Lower lobe of right lung (tissue), 2 donors: ENCODE results near the gene ACO2. TPM values are rescaled to one million over a fixed set of nuclear protein-coding genes. Genes with fewer than 3 reads are reported as not detected.

Experiments used
- ATAC-seq, 2 donors: fragments of 200-7000 bp; cut with Tn5 transposase; one replicate each; pipeline ENCODE4 v1.9.1; 2020 to 2022; ENCODE audit warnings: mild to moderate bottlenecking in 2 of 2, moderate library complexity in 2 of 2
- DNase-seq: peaks from one replicate; pipeline ENCODE4 v3.0.0-alpha.2; 2020
- H3K27ac ChIP-seq: fragments of 200-600 bp; one replicate; pipeline ENCODE4 v1.8.0; 2022
- H3K27me3 ChIP-seq: fragments of 200-600 bp; one replicate; pipeline ENCODE4 v1.8.0; 2022; ENCODE audit warnings: low read depth
- H3K36me3 ChIP-seq: fragments of 200-600 bp; one replicate; pipeline ENCODE4 v1.8.0; 2022; ENCODE audit warnings: mild to moderate bottlenecking
- H3K4me1 ChIP-seq: fragments of 200-600 bp; one replicate; pipeline ENCODE4 v1.8.0; 2022
- H3K4me3 ChIP-seq: fragments of 200-600 bp; one replicate; pipeline ENCODE4 v1.8.0; 2022; ENCODE audit warnings: mild to moderate bottlenecking
- H3K9me3 ChIP-seq: fragments of 200-600 bp; one replicate; pipeline ENCODE4 v1.8.0; 2022
- intact Hi-C: fragments of 100-400 bp; cut with DNase I; formaldehyde crosslinking; loops from one replicate; pipeline ENCODE4 v1.11.0; 2022
- total RNA-seq: library from RNA; stranded (reverse); fragmentation: NEBNext Ultra II Directional; extraction: Animal tissue kit (Norgen Biotek cat#: 25700); gene quantifications from one replicate; pipeline ENCODE4 v1.2.1, GENCODE V29; 2021
- TF ChIP-seq, protein P1 (sequence below): fragments of 200-600 bp; IDR thresholded peaks from one replicate; pipeline ENCODE4 v1.8.0; 2022; ENCODE audit warnings: antibody characterized with exemption, mild to moderate bottlenecking
- donor health status: DM: no; HTN: yes; CAD: no; lungs with severe emphysema.

ACO2 gene
- total RNA-seq, 1 donor from 2014 or later, result 77.7 TPM

- H3K4me3 ChIP-seq, result peak overlapping the region; percentile 90
- no peaks in the 10 kb centered on the region for H3K9me3 ChIP-seq
- peaks cover 27% of the 10 kb centered on the region for H3K36me3 ChIP-seq
- H3K27ac ChIP-seq, result peak overlapping the region; percentile 98
- peak; percentile 92 for DNase-seq
- TF ChIP-seq, protein P1, sequence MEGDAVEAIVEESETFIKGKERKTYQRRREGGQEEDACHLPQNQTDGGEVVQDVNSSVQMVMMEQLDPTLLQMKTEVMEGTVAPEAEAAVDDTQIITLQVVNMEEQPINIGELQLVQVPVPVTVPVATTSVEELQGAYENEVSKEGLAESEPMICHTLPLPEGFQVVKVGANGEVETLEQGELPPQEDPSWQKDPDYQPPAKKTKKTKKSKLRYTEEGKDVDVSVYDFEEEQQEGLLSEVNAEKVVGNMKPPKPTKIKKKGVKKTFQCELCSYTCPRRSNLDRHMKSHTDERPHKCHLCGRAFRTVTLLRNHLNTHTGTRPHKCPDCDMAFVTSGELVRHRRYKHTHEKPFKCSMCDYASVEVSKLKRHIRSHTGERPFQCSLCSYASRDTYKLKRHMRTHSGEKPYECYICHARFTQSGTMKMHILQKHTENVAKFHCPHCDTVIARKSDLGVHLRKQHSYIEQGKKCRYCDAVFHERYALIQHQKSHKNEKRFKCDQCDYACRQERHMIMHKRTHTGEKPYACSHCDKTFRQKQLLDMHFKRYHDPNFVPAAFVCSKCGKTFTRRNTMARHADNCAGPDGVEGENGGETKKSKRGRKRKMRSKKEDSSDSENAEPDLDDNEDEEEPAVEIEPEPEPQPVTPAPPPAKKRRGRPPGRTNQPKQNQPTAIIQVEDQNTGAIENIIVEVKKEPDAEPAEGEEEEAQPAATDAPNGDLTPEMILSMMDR, result no peak
- H3K4me1 ChIP-seq, result peaks cover 20% of the 10 kb centered on the region
- peak; percentile 71 to 74 for ATAC-seq
- H3K27me3 ChIP-seq, result no peaks in the 10 kb centered on the region
- intact Hi-C loops, result no loop called here
Observed at GRCh38 chr22:41444360-41445128, 24.4 kb upstream of the ACO2 start.

GRCh38 chr22:41445129-41446056 lies 23.5 kb upstream of the ACO2 start:
- ATAC-seq (no peak), DNase-seq (peak; percentile 50)
- Histone ChIP-seq H3K4me3 (peak overlapping the region; percentile 90), H3K36me3 (peaks cover 25% of the 10 kb centered on the region), H3K27ac (peak overlapping the region; percentile 98), H3K9me3 (no peaks in the 10 kb centered on the region), H3K4me1 (peaks cover 20% of the 10 kb centered on the region), H3K27me3 (no peaks in the 10 kb centered on the region)
- intact Hi-C loops, result no loop called here
- TF ChIP-seq, protein P1, result no peak

DNA sequence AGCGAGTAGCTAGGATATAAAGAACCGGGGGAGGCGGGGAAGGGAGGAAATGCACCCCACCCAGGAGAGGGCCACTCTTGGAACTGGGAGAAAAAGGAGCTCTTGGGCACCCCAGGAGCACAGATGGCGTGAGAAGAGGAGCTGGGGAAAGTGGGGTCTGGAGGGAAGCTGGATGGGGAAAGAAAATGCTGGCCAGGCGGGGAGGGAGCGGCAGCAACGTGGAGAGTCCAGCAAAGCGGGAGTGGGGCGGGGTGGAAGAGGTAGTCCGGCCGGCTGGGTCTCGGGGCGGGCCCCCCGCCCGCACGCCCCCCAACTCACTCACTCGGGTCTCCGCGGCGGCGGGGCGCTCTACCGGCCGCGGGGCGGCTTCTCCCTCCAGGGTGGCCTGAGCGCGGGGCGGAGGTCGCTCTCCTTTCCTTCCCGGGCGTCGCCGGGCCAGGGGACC lies 22.8 kb upstream of the ACO2 start:
- TF ChIP-seq, protein P1, result no peak
- Histone ChIP-seq H3K4me3 (peak overlapping the region; percentile 90), H3K4me1 (peaks cover 20% of the 10 kb centered on the region), H3K36me3 (peaks cover 19% of the 10 kb centered on the region), H3K9me3 (no peaks in the 10 kb centered on the region), H3K27ac (peak overlapping the region; percentile 98), H3K27me3 (no peaks in the 10 kb centered on the region)
- ATAC-seq, result peak in 1 of 2 donors; percentile 0
- peak; percentile 59 for DNase-seq
- intact Hi-C loops, result no loop called here

DNA sequence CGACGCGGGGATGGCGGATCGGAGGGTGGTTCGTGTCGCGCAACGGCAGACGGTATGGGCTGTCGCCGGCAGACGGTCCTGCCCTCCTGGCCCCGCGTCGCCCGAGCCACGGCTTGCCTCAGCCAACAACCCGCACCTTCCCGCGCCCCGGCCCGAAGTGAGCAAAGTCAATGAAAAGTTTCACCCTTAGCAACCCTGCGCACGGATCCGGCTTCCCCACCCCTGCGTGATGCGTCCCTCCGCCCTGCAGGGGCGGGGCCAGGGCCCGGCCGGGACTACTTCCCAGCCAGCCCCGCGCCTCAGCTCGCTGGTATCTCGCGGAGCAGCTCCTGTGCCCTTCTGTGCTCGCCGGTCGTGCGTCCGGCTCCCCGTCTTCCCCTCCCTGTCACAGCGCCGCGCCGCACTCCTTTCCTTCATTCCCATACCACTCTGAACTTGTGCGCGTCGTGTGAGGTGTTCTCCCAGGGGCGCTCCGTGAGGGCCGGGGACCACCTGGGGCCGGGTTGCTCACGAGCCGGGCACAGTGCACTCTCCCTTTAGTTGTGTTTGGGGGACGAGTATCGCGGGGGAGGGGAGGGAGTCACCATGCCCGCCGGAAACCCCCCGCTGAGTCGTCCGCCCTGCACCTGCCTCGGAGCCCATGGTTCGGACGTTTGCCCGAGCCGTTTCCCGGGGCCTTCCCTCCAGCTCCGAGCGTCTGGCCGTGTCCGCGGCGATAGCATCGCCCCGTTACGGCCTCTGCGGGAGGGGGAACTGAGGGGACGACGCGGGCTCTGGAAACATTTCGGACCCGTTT lies 22.1 kb upstream of the ACO2 start, which contains the start of gene TOB2:
Gene TOB2, minus strand, starts transcription at position 163 of the 796 bp plus-strand sequence. CDS start 9,456 bp downstream, outside the sequence.
- intact Hi-C loops, result no loop called here
- DNase-seq, result peak; percentile 96
- H3K9me3 ChIP-seq, result no peaks in the 10 kb centered on the region
- ATAC-seq, result peak; percentile 79 to 93
- peaks cover 20% of the 10 kb centered on the region for H3K4me1 ChIP-seq
- H3K27me3 ChIP-seq, result no peaks in the 10 kb centered on the region
- peaks cover 12% of the 10 kb centered on the region for H3K36me3 ChIP-seq
- TF ChIP-seq, protein P1, result no peak
- H3K27ac ChIP-seq, result peak within 1 kb of the TSS; percentile 98
- peak within 1 kb of the TSS; percentile 90 for H3K4me3 ChIP-seq
